ENCODE results near the gene GIPC2.
"Not testable (repeated sequence)": the region's sequence is repeated elsewhere in the genome, so short reads cannot be mapped to it uniquely, and the experiment has no call there.

Gene GIPC2

GRCh38 chr1:78090472-78091133, 44.8 kb downstream of the GIPC2 start:
- in situ Hi-C loops (cut with MboI; ENCODE audit: low pct_unique_long_range_greater_than_20kb, low sequenced_read_pairs) = no loop called here

GRCh38 chr1:78091215-78091813, 45.5 kb downstream of the GIPC2 start:
- no peak for DNase-seq
- in situ Hi-C loops (cut with MboI; ENCODE audit: low pct_unique_long_range_greater_than_20kb, low sequenced_read_pairs) = no loop called here

More at GRCh38 chr1:78090472-78091133, 44.8 kb downstream of the GIPC2 start:
- DNase-seq = no peak

GRCh38 chr1:78091886-78092285, 46.1 kb downstream of the GIPC2 start:
- in situ Hi-C loops (cut with MboI; ENCODE audit: low pct_unique_long_range_greater_than_20kb, low sequenced_read_pairs) = no loop called here
- DNase-seq = no peak

- in situ Hi-C loops (cut with MboI; ENCODE audit: low pct_unique_long_range_greater_than_20kb, low sequenced_read_pairs) = no loop called here
- no peak for DNase-seq
These were observed 46.9 kb downstream of the GIPC2 start for GRCh38 chr1:78092643-78093042.

GRCh38 chr1:78093560-78093959, 47.8 kb downstream of the GIPC2 start:
- no peak for DNase-seq
- in situ Hi-C loops (cut with MboI; ENCODE audit: low pct_unique_long_range_greater_than_20kb, low sequenced_read_pairs) = no loop called here

- in situ Hi-C loops (cut with MboI; ENCODE audit: low pct_unique_long_range_greater_than_20kb, low sequenced_read_pairs) = no loop called here
These were observed 48.9 kb downstream of the GIPC2 start for GRCh38 chr1:78094639-78095038.

GRCh38 chr1:78095593-78095992, 49.8 kb downstream of the GIPC2 start:
- in situ Hi-C loops (cut with MboI; ENCODE audit: low pct_unique_long_range_greater_than_20kb, low sequenced_read_pairs) = no loop called here
- DNase-seq = no peak

More at GRCh38 chr1:78094639-78095038, 48.9 kb downstream of the GIPC2 start:
- no peak for DNase-seq

GRCh38 chr1:78096017-78096416, 50.3 kb downstream of the GIPC2 start:
- in situ Hi-C loops (cut with MboI; ENCODE audit: low pct_unique_long_range_greater_than_20kb, low sequenced_read_pairs) = no loop called here

GRCh38 chr1:78096976-78097375, 51.2 kb downstream of the GIPC2 start:
- DNase-seq = no peak
- in situ Hi-C loops (cut with MboI; ENCODE audit: low pct_unique_long_range_greater_than_20kb, low sequenced_read_pairs) = no loop called here

More at GRCh38 chr1:78096017-78096416, 50.3 kb downstream of the GIPC2 start:
- DNase-seq = no peak

- in situ Hi-C loops (cut with MboI; ENCODE audit: low pct_unique_long_range_greater_than_20kb, low sequenced_read_pairs) = no loop called here
- no peak for DNase-seq
These were observed 55.3 kb downstream of the GIPC2 start for GRCh38 chr1:78101051-78101450.

GRCh38 chr1:78101514-78101913, 55.7 kb downstream of the GIPC2 start:
- in situ Hi-C loops (cut with MboI; ENCODE audit: low pct_unique_long_range_greater_than_20kb, low sequenced_read_pairs) = no loop called here
- DNase-seq = no peak

GRCh38 chr1:78102082-78102481, 56.3 kb downstream of the GIPC2 start:
- no peak for DNase-seq
- in situ Hi-C loops (cut with MboI; ENCODE audit: low pct_unique_long_range_greater_than_20kb, low sequenced_read_pairs) = no loop called here

- in situ Hi-C loops (cut with MboI; ENCODE audit: low pct_unique_long_range_greater_than_20kb, low sequenced_read_pairs) = no loop called here
- DNase-seq = no peak
These were observed 57.1 kb downstream of the GIPC2 start for GRCh38 chr1:78102916-78103315.

- in situ Hi-C loops (cut with MboI; ENCODE audit: low pct_unique_long_range_greater_than_20kb, low sequenced_read_pairs) = no loop called here
- DNase-seq = no peak
These were observed 58.6 kb downstream of the GIPC2 start for GRCh38 chr1:78104322-78104721.

- in situ Hi-C loops (cut with MboI; ENCODE audit: low pct_unique_long_range_greater_than_20kb, low sequenced_read_pairs); DNase-seq: not testable (repeated sequence)
These were observed 63.9 kb downstream of the GIPC2 start for GRCh38 chr1:78109659-78110058.

GRCh38 chr1:78113156-78113916, 67.6 kb downstream of the GIPC2 start:
- in situ Hi-C loops (cut with MboI; ENCODE audit: low pct_unique_long_range_greater_than_20kb, low sequenced_read_pairs) = no loop called here
- DNase-seq = peak; percentile 25

GRCh38 chr1:78114034-78114956, 68.5 kb downstream of the GIPC2 start:
- in situ Hi-C loops (cut with MboI; ENCODE audit: low pct_unique_long_range_greater_than_20kb, low sequenced_read_pairs) = no loop called here
- DNase-seq = peak; percentile 88

GRCh38 chr1:78120485-78120884, 74.7 kb downstream of the GIPC2 start:
- in situ Hi-C loops (cut with MboI; ENCODE audit: low pct_unique_long_range_greater_than_20kb, low sequenced_read_pairs); DNase-seq: not testable (repeated sequence)

GRCh38 chr1:78121710-78122109, 75.9 kb downstream of the GIPC2 start:
- no peak for DNase-seq

More at GRCh38 chr1:78121710-78122109, 75.9 kb downstream of the GIPC2 start:
- in situ Hi-C loops (cut with MboI; ENCODE audit: low pct_unique_long_range_greater_than_20kb, low sequenced_read_pairs) = no loop called here

Measured in KBM-7 (cell line).